OCI-LY3 (cell line): ENCODE data around the gene TGM1.

ENCODE experiments used
- EZH2phosphoT487 ChIP-seq: fragments of 200-600 bp; shearing (Covaris generic); IDR thresholded peaks from 2 replicates; pipeline ENCODE4 v1.6.1; 2018; ENCODE audit warnings: antibody characterized with exemption, mixed run types, low read depth
- TF ChIP-seq, protein P1 (sequence below): fragments of 200-600, 300-600 bp; sonication (generic); IDR thresholded peaks from 2 replicates; pipeline ENCODE4 v1.5.1; 2014; ENCODE audit warnings: antibody characterized with exemption, low read length, low read depth

DNA sequence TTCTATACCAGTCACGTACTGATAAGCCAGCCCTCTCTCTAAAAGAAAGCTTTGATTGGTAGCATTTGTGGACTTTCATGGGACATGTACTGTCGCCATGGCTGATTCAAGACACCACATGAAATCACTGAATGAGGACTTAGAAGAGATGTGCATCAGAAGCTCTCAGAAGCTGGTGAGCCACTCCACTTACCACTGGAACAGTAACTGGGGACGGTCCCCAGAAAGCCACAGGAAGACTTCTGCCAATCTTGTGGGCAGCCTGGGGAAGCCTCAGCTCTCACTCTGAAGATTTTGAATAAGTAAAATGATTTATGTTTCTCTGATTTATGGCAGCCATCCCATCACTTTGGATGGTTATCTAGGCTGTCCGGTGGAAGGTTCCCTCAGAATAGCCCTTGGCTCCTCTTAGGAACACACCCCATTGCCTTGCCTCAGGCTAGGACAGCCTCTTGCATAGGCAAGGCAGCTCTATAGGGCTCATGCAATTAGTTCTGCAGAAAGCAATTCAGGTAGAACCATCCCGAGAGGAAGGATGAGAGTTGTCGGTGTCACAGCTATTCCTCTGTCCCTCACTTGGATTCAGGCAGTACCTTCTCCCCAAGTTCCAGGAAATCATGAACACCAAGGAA lies 26.8 kb upstream of the TGM1 start:
- TF ChIP-seq, protein P1, sequence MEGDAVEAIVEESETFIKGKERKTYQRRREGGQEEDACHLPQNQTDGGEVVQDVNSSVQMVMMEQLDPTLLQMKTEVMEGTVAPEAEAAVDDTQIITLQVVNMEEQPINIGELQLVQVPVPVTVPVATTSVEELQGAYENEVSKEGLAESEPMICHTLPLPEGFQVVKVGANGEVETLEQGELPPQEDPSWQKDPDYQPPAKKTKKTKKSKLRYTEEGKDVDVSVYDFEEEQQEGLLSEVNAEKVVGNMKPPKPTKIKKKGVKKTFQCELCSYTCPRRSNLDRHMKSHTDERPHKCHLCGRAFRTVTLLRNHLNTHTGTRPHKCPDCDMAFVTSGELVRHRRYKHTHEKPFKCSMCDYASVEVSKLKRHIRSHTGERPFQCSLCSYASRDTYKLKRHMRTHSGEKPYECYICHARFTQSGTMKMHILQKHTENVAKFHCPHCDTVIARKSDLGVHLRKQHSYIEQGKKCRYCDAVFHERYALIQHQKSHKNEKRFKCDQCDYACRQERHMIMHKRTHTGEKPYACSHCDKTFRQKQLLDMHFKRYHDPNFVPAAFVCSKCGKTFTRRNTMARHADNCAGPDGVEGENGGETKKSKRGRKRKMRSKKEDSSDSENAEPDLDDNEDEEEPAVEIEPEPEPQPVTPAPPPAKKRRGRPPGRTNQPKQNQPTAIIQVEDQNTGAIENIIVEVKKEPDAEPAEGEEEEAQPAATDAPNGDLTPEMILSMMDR: no peak
- no peak for TF ChIP-seq EZH2phosphoT487
